ENCODE results near the gene ACIN1. TPM values are rescaled to one million over a fixed set of nuclear protein-coding genes. Genes with fewer than 3 reads are reported as not detected.

The ACIN1 gene
- total and polyA plus RNA-seq, 9 of the 15 experiments (the other 6 are each of a cell fraction or from before 2014, with no cell fraction given), result 5.0 to 196 (median 129) TPM

DNA sequence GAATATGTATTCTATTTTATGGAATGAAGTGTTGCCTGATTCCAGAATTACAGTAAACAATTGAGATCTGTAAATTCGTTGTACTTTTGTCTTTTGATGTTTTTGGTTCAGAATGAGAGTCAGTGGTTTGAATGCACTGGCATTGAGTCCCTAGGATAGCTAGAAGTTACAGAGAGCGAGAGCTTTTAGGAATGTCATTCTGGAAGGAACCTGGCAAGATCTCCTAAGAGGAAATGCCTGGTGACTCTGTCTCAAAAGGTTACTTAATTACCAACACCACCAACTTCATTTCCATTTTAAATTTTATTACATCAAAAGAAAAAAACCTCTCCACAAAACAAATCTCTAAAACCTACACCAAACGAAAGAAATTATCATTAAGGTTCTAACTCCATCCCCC is 30.1 kb upstream of the ACIN1 start:
- H3K4me1 ChIP-seq (replicated peaks in 1 of 2; ENCODE audit: control insufficient read depth in 2 of 2, insufficient read depth in 2 of 2, low read length in 2 of 2), result peaks cover 59 to 60% of the 10 kb centered on the region in 2 experiments
- H3K4me2 ChIP-seq (ENCODE audit: insufficient read depth, low read length), result no peak overlapping the region
- H4K20me1 ChIP-seq (replicated peaks; ENCODE audit: control insufficient read depth, insufficient read depth, low read length), result no peaks in the 10 kb centered on the region
- no peak overlapping the region for H3K9ac ChIP-seq (ENCODE audit: insufficient read depth in 1 of 2, low read depth in 2 of 2, low read length in 2 of 2)
- no peaks in the 10 kb centered on the region for H3K36me3 ChIP-seq (ENCODE audit: control insufficient read depth, insufficient read depth, low read length)
- no TSS peak for BruUV-seq (replicated peaks)
- no peaks in the 10 kb centered on the region for H3K9me1 ChIP-seq (ENCODE audit: control insufficient read depth, insufficient read depth, low read length)
- H2AFZ ChIP-seq (ENCODE audit: low read depth, low read length), result no peak overlapping the region
- WGBS (ENCODE audit: insufficient coverage, low coverage, missing lambda C conversion rate), result 56% methylated on average over 3 of the region's 3 CpGs
- DNase-seq (ENCODE audit: extremely low read depth in 1 of 4, low spot score in 3 of 4) (no peak), ATAC-seq (no peak), FAIRE-seq (no peak)
- H3K27ac ChIP-seq (ENCODE audit: extremely low read depth, low read depth, low read length), result no peak overlapping the region
- no peaks in the 10 kb centered on the region for H3K27me3 ChIP-seq (ENCODE audit: control insufficient read depth in 2 of 2, insufficient read depth in 2 of 2, low read length in 2 of 2)
- no peaks in the 10 kb centered on the region for H3K9me3 ChIP-seq (replicated peaks; ENCODE audit: control insufficient read depth, insufficient read depth, low read depth, low read length)
- intact Hi-C loops (cut with micrococcal nuclease), result no loop called here
- TF ChIP-seq ZNF586 (CRISPR knock-in tag; conservative IDR thresholded peaks at IDR 0.05) (no peak), MTA3 (IDR thresholded peaks at IDR 0.05; ENCODE audit: borderline replicate concordance) (no peak)
- CTCF ChIA-PET (ENCODE audit: low intra/inter-chr PET ratio), result interaction anchor here (7.4 kb wide), 1 partner anchor 61 kb away, joined by 310 read pairs; the partner anchor contains the start of gene SLC7A8
- no peaks in the 10 kb centered on the region for H3K79me2 ChIP-seq (ENCODE audit: control insufficient read depth, insufficient read depth, low read length)
- in situ Hi-C loops (cut with MboI), result no loop called here
- POLR2A ChIA-PET, result interaction anchor here (0.7 to 1.4 kb wide), 3 partner anchors 10 to 113 kb away, joined by 3 to 4 read pairs (median 3); partner anchors contain the start of gene RNF212B
- no peak overlapping the region for H3K4me3 ChIP-seq

GRCh38 chr14:23124337-23124954 is 29.5 kb upstream of the ACIN1 start:
- intact Hi-C loops (cut with micrococcal nuclease), result loop anchor here (5.0 kb wide), 3 partner anchors 43 to 438 kb away; partner anchors contain the start of gene PPP1R3E
- in situ Hi-C loops (cut with MboI), result loop anchor here (5.0 kb wide), 1 partner anchor 63 kb away; no protein-coding TSS in a partner anchor
- WGBS (ENCODE audit: insufficient coverage, low coverage, missing lambda C conversion rate), result 69% methylated on average over 13 of the region's 13 CpGs
- TF ChIP-seq MTA2 (IDR thresholded peaks at IDR 0.05; ENCODE audit: low read depth) (peak; percentile 35; the same call in 1 of the 2 replicates), CBFB (CRISPR knock-in tag; IDR thresholded peaks at IDR 0.05) (no peak), MAFK (IDR thresholded peaks at IDR 0.05; ENCODE audit: low read length) (no peak), ZBTB17 (CRISPR knock-in tag; IDR thresholded peaks at IDR 0.05) (no peak), THAP7 (CRISPR knock-in tag; IDR thresholded peaks at IDR 0.05) (no peak), LARP7 (IDR thresholded peaks at IDR 0.05) (no peak), STAT5A (IDR thresholded peaks at IDR 0.05; ENCODE audit: borderline replicate concordance, low read length) (no peak), ZNF449 (CRISPR knock-in tag; IDR thresholded peaks at IDR 0.05) (no peak)
- TF ChIP-seq, protein P1, sequence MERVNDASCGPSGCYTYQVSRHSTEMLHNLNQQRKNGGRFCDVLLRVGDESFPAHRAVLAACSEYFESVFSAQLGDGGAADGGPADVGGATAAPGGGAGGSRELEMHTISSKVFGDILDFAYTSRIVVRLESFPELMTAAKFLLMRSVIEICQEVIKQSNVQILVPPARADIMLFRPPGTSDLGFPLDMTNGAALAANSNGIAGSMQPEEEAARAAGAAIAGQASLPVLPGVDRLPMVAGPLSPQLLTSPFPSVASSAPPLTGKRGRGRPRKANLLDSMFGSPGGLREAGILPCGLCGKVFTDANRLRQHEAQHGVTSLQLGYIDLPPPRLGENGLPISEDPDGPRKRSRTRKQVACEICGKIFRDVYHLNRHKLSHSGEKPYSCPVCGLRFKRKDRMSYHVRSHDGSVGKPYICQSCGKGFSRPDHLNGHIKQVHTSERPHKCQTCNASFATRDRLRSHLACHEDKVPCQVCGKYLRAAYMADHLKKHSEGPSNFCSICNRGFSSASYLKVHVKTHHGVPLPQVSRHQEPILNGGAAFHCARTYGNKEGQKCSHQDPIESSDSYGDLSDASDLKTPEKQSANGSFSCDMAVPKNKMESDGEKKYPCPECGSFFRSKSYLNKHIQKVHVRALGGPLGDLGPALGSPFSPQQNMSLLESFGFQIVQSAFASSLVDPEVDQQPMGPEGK (CRISPR knock-in tag; IDR thresholded peaks at IDR 0.05; ENCODE audit: borderline replicate concordance), result no peak

More at GRCh38 chr14:23124337-23124954, 29.5 kb upstream of the ACIN1 start:
- no peaks in the 10 kb centered on the region for H3K79me2 ChIP-seq (ENCODE audit: control insufficient read depth, insufficient read depth, low read length)
- peak overlapping the region; percentile 61; the same call in 1 of the 2 replicates for H2AFZ ChIP-seq (ENCODE audit: low read depth, low read length)
- no peak for DNase-seq (ENCODE audit: extremely low read depth in 1 of 4, low spot score in 3 of 4)
- no peaks in the 10 kb centered on the region for H3K9me1 ChIP-seq (ENCODE audit: control insufficient read depth, insufficient read depth, low read length)
- FAIRE-seq, result no peak
- no peaks in the 10 kb centered on the region for H3K9me3 ChIP-seq (replicated peaks; ENCODE audit: control insufficient read depth, insufficient read depth, low read depth, low read length)
- ATAC-seq, result no peak
- H3K27me3 ChIP-seq (ENCODE audit: control insufficient read depth in 2 of 2, insufficient read depth in 2 of 2, low read length in 2 of 2), result no peaks in the 10 kb centered on the region
- no peak overlapping the region for H3K4me3 ChIP-seq
- H3K4me1 ChIP-seq (replicated peaks in 1 of 2; ENCODE audit: control insufficient read depth in 2 of 2, insufficient read depth in 2 of 2, low read length in 2 of 2), result peaks cover 60 to 65% of the 10 kb centered on the region in 2 experiments
- no peaks in the 10 kb centered on the region for H4K20me1 ChIP-seq (replicated peaks; ENCODE audit: control insufficient read depth, insufficient read depth, low read length)
- BruUV-seq (replicated peaks), result no TSS peak
- CTCF ChIA-PET (ENCODE audit: low intra/inter-chr PET ratio), result interaction anchor here (7.4 kb wide), 1 partner anchor 62 kb away, joined by 310 read pairs; the partner anchor contains the start of gene SLC7A8
- no peak overlapping the region for H3K4me2 ChIP-seq (ENCODE audit: insufficient read depth, low read length)
- no peaks in the 10 kb centered on the region for H3K36me3 ChIP-seq (ENCODE audit: control insufficient read depth, insufficient read depth, low read length)
- POLR2A ChIA-PET, result interaction anchor here (0.6 to 1.8 kb wide), 10 partner anchors 9 to 249 kb away, joined by 3 to 4 read pairs (median 3); partner anchors contain the start of gene RNF212B
- H3K27ac ChIP-seq (ENCODE audit: extremely low read depth, low read depth, low read length), result no peak overlapping the region
- no peak overlapping the region for H3K9ac ChIP-seq (ENCODE audit: insufficient read depth in 1 of 2, low read depth in 2 of 2, low read length in 2 of 2)

Data from K562 (cell line).